ENCODE measurements around the gene TEDC1. TPM values are rescaled to one million over a fixed set of nuclear protein-coding genes. Genes with fewer than 3 reads are reported as not detected.
A peak's percentile ranks its signal among the peaks of the same experiment; 100 is the strongest.

The TEDC1 gene
- total RNA-seq, 1 donor from 2014 or later: 4.0 TPM

DNA sequence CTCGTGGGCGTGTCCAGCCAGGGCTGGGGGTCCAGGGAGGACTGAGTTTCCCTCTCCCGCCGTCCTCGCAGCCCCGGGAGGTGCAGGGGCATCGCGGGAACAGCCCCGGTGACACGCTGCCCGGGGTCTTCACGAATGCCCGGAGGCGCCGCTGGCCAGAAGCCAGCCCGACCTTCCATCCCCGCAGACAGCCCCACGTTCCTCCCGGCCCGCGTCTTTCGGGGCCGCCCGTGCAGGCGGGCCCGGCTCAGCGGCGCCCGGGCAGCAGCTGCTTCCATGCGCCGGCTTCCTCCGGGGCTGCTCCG is 827 bp upstream of the TEDC1 start:
- Histone ChIP-seq H3K9me3 (replicated peaks) (no peaks in the 10 kb centered on the region), H3K27ac (replicated peaks) (peak overlapping the region; percentile 100), H3K27me3 (ENCODE audit: low read depth) (no peaks in the 10 kb centered on the region), H3K4me1 (peaks cover 73% of the 10 kb centered on the region), H3K36me3 (no peaks in the 10 kb centered on the region), H3K4me3 (peak overlapping the region; percentile 87)
- TF ChIP-seq, protein P1, sequence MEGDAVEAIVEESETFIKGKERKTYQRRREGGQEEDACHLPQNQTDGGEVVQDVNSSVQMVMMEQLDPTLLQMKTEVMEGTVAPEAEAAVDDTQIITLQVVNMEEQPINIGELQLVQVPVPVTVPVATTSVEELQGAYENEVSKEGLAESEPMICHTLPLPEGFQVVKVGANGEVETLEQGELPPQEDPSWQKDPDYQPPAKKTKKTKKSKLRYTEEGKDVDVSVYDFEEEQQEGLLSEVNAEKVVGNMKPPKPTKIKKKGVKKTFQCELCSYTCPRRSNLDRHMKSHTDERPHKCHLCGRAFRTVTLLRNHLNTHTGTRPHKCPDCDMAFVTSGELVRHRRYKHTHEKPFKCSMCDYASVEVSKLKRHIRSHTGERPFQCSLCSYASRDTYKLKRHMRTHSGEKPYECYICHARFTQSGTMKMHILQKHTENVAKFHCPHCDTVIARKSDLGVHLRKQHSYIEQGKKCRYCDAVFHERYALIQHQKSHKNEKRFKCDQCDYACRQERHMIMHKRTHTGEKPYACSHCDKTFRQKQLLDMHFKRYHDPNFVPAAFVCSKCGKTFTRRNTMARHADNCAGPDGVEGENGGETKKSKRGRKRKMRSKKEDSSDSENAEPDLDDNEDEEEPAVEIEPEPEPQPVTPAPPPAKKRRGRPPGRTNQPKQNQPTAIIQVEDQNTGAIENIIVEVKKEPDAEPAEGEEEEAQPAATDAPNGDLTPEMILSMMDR (IDR thresholded peaks at IDR 0.05; ENCODE audit: borderline replicate concordance): no peak
- intact Hi-C loops (cut with micrococcal nuclease): no loop called here
- peak; percentile 52 for DNase-seq

DNA sequence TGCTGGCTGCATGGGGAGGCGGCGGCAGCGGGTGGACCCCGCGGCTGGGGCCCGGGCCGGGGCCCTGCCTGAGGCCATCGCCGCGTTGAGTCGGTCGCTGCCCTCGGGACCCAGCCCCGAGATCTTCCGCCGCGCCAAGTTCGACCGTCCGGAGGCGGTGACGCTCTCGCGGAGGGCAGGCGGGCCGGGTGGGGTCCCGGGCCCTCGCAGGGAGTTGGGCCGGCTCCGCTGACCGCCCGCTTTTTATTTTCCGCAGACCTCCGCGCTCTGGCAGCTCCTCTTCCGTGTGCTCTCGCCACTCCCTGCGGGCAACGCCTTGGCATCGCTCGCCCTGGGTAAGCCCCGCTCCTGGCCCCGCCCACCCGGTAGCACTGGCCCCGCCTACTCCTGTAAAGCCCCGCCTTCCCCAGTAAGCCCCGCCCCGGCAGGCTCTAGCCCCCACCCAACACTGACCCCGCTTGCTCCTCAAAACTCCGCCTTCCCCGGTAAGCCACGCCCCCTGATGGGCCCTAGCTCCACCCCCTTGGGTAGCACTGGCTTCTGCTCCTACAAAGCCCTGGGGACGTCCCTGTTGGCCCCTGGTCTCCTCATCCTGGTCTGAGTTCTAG is 424 bp downstream of the TEDC1 start:
- intact Hi-C loops (cut with micrococcal nuclease): no loop called here
- Histone ChIP-seq H3K4me3 (peak overlapping the region; percentile 87), H3K4me1 (peaks cover 71% of the 10 kb centered on the region), H3K36me3 (no peaks in the 10 kb centered on the region), H3K27ac (replicated peaks) (peak overlapping the region; percentile 100), H3K9me3 (replicated peaks) (no peaks in the 10 kb centered on the region), H3K27me3 (ENCODE audit: low read depth) (no peaks in the 10 kb centered on the region)
- TF ChIP-seq, protein P1 (IDR thresholded peaks at IDR 0.05; ENCODE audit: borderline replicate concordance): no peak
- peak; percentile 67 for DNase-seq

DNA sequence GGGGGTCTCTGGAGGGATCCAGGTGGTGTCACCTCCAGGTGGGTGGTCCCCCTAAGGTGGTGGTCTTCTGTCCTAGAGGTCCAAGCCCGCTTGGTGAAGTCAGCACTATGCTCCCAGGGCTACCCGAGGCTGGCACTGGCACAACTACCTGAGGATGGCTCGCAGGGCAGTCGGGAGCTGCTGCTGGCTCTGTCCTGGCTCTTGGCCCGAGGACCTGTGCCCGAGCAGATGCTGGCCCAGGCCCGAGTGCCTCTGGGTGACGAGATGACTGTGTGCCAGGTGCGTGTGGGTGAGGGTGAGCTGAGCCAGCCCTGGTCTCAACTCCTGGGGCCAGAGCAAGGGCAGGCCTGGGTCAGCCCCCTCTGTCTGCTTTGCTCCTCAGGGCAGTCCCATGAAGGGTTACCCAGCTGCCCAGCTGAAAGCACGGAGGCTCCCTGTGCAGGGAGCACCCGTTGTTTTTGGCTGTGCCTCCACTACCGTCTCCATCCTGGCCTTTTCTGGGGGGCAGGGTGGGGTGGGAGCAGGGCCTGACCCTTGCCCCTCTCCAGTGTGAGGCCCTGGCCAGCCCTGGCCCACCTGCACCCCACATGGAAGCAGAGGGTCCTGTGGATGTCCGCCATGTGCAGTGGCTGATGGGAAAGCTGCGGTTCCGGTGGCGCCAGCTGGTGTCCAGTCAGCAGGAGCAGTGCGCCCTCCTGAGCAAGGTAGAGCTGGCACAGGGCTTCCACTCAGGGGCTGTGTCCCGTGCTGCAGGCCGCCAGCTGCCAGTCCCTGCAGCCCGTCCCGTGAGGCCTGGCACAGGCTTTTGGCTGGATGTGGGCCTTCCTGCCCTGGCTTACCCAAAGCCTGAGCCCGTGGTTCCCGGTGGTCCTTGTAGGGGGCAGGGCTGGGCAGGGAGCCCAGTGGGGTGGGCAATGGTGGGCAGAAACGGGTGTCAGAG is 1.3 kb downstream of the TEDC1 start:
- Histone ChIP-seq H3K27me3 (ENCODE audit: low read depth) (no peaks in the 10 kb centered on the region), H3K27ac (replicated peaks) (peak overlapping the region; percentile 100), H3K4me1 (peaks cover 63% of the 10 kb centered on the region), H3K4me3 (peak overlapping the region; percentile 87), H3K9me3 (replicated peaks) (no peaks in the 10 kb centered on the region), H3K36me3 (no peaks in the 10 kb centered on the region)
- DNase-seq: peak; percentile 51
- intact Hi-C loops (cut with micrococcal nuclease): no loop called here
- TF ChIP-seq, protein P1 (IDR thresholded peaks at IDR 0.05; ENCODE audit: borderline replicate concordance): no peak

GRCh38 chr14:105492971-105493871 is 2.2 kb downstream of the TEDC1 start:
- Histone ChIP-seq H3K4me3 (no peak overlapping the region), H3K4me1 (peaks cover 54% of the 10 kb centered on the region), H3K36me3 (no peaks in the 10 kb centered on the region), H3K9me3 (replicated peaks) (no peaks in the 10 kb centered on the region), H3K27ac (replicated peaks) (peak overlapping the region; percentile 100), H3K27me3 (ENCODE audit: low read depth) (no peaks in the 10 kb centered on the region)
- peak; percentile 15 for DNase-seq
- TF ChIP-seq, protein P1 (IDR thresholded peaks at IDR 0.05; ENCODE audit: borderline replicate concordance): no peak
- intact Hi-C loops (cut with micrococcal nuclease): no loop called here

- DNase-seq: peak; percentile 11
- no peak overlapping the region for H3K4me3 ChIP-seq
- no peaks in the 10 kb centered on the region for H3K9me3 ChIP-seq (replicated peaks)
- intact Hi-C loops (cut with micrococcal nuclease): no loop called here
- H3K4me1 ChIP-seq: peaks cover 45% of the 10 kb centered on the region
- no peaks in the 10 kb centered on the region for H3K27me3 ChIP-seq (ENCODE audit: low read depth)
- no peak overlapping the region for H3K27ac ChIP-seq (replicated peaks)
- peaks cover 8% of the 10 kb centered on the region for H3K36me3 ChIP-seq
- TF ChIP-seq, protein P1 (IDR thresholded peaks at IDR 0.05; ENCODE audit: borderline replicate concordance): no peak
Measured at GRCh38 chr14:105493921-105494605, 3.0 kb downstream of the TEDC1 start.

Measured in left ventricle myocardium inferior (tissue), 1 donor.